NCI-H2227 (cell line): ENCODE measurements around the gene TRAM2.
"Not testable (repeated sequence)": the region's sequence is repeated elsewhere in the genome, so short reads cannot be mapped to it uniquely, and the experiment has no call there.

Source experiments
- DNase-seq: peaks from one replicate; lab custom pipeline; 2025; ENCODE audit not compliant: unreplicated experiment; lab: John Stamatoyannopoulos, UW

TRAM2 gene

DNA sequence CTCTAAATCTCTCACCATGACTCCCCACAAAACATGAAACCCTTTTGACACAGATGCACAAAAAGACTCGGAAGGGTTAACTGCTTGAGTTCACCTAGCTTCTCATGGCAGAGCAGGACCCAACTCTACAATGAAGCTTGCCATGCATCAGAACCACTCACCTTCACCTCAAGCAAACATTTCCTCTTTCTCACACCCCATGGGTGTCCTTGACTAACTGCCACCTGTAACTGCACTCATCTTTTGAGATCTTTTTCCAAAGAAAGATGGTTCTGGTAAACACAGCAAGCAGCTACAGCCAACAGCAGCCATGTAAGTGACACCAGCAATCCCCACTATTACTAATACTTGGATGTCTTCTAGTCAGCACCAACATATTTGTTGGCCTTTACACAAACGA is 80.2 kb downstream of the TRAM2 start:
- no peak for DNase-seq

DNA sequence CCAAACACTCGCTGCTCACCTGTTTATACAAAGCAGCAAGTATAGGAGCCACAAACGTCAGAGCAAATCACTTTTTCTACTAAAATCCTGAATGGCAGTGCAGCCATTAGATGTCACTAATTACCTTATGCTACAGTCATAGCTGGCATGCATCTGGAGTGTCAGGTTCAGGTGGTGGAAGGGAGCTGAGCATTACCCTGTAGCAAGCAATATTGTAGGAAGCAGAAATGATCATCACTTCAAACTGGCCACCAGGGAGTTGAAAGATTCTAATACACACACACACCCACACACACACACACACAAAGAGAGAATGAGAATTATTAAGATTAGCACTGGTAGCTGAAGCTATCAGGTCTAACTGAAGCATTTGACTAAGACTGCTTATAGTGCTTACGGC is 80.9 kb downstream of the TRAM2 start:
- DNase-seq = no peak

DNA sequence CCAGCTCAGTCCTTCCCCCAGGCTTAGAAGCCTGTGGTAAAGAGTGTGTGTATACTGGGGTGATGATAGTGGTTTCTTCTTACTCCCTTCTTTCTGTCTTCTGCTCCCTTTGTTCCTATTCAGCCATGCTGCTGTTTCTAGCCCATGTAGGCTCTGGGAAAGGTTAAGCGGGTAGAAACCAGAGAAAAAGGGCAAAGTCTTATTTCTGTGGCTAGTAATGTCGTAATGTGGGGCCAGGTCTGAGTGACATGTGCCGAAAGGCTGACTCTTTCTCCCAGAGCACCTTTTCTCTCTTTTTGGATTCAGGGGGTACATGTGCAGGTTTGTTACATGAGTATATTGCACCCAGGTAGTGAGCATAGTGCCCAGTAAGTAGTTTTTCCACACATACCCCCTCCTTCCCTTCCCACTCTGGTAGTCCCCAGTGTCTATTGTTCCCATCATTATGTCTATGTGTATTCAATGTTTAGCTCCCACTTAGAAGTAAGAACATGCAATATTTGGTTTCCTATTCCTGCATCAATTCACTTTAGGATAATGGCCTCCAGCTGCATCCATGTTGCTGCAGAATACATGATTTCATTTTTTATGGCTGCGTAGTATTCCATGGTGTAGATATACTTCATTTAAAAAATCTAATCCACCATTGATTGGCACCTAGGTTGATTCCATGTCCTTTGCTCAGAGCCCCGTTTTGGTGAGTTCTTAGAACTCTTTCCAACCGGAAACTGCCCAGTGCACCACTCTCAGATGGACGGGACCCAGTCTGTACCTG is 82.4 kb downstream of the TRAM2 start:
- no peak for DNase-seq

DNA sequence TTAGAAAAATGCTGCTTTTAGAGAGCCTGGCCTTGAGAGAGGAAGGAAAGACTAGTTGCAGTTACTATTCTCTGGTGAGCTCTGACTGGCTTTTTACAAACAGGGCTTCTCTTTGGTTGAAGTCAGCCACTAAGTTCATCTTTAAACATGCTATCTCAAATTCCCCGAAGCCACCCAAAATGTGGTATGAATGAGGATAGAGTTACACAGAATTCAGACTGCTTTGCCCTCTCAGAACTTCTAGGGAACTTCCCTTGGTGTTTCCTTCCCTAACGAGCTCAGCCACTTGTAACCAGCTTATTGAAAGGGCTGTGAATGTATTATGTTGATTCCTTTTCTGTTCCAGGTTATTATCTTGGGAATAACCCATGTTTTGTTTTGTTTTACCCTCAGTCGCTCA is 83.2 kb downstream of the TRAM2 start:
- no peak for DNase-seq

DNA sequence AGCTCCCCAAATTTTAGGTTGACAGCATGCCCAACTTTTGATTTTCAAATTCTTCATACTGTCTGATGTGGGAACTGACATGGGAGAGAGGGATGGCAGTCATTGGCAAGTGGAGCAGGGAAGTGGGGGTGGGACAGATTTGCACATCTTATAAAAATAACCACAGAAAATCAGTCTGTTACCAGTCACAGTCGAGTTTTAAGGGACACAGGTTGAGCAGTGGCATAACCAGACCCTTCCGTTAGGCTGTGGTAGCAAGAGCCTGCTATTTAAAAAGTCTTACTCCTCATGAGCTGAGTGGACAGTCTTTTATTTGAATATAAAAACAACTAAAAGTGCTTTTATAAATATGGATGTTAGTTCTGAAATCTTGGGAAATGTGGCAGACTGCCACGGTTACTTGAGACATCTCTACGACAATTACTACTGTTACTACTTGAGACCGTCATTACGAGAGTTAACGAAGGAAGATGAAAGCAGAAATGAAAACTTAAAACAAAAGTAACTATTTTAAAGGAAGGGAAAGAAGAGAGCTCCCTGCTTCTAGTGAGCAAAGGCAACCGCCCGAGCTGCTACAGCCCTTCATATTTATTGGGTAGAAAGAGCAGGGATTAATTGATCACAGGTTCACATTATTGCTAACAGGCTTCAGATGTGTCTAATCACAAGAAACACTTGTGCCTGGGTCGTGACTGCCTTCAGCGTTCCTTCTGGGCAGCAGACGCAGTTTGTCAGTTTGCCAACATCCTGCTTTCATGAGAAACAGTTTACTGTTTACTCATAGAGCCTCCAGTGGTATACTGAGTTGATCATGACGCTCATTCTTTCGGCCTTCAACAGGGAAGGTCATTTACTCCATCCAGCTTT is 85.4 kb downstream of the TRAM2 start:
- DNase-seq = no peak

DNA sequence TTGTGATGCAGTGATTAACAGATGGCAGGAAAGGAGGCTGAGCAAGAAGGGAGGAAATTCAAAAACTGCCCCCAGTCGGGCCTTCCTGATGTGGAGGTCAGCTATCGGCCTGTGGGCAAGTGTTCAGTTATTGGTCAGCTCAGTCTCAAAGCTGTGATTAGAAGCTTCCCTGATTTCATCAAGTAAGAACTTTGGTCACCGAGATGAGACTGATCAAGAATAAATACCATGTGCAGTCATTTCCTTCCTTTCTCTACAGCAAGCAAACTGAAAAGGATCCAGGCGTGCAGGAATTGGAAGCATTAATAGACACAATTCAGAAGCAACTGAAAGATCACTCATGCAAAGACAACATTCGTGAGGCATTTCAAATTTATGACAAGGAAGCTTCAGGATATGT is 87.0 kb downstream of the TRAM2 start:
- no peak for DNase-seq

DNA sequence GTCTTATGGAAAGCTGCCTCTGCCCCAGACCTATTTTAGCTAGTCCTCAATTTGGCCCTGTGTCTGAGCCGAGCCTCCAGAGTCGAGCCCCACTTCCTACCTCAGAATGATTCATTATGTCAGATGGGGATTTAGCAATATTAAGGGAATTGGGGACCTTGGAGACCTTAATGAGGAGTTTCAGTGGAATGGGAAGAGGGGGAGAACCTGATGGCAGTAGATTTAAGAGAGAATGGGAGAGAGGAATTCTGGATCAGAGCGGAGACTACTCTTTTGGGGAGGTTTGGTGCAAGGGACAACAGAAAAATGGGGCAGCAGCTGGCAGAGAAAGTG is 93.2 kb downstream of the TRAM2 start:
- no peak for DNase-seq

DNA sequence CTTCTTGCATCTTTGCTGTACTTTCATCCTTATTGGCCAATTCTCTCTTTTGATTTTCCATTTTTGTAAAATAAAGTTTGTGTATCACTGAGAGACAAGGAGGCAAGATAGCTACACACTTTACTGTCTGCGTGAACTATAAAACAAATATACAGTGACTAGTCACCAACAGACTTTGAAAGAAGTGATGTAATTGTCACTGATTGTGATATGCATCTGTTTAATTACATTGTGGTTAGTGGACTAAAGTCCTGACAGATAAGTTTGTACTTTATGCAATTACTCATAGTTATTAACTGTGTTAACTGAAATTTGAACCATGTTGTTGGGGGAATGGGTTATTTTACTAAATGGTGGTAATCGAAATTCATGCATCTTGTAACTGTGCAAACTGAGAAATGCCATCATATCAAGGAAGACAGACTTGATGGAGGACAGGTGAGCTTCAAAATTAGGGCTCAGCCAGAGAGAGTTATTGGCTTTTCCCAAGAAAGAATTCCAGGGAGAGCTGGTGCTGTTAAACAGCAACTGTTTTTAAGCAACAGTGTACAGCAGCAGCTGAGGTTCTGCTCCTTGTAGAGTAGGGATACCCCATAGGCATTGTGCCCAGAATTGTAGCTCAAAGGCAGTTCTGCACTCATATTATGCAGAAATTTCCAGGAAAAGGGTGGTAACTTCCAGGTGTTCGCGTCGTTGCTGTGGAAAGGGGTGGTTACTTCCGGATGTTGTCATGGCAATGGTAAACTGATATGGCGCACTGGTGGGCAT is 93.8 kb downstream of the TRAM2 start:
- DNase-seq = no peak

DNA sequence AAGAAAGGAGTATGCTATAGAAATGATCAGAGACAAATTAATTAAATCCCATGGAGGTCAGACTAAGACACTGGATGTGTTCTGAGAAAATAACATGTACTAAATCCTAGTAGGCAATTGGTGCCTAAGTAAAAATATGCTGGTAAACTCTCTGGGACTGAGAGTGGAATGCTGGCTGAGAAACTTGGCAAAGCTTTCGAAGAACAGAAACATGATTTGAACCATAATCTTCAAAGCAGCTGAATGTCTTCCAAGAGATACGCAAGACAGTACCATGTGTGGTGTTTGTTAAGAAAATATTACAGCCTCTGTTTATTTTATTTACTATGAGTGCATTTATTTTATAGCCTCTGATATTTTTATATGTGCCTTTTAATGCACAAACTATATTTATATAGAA is 101.6 kb downstream of the TRAM2 start:
- no peak for DNase-seq

DNA sequence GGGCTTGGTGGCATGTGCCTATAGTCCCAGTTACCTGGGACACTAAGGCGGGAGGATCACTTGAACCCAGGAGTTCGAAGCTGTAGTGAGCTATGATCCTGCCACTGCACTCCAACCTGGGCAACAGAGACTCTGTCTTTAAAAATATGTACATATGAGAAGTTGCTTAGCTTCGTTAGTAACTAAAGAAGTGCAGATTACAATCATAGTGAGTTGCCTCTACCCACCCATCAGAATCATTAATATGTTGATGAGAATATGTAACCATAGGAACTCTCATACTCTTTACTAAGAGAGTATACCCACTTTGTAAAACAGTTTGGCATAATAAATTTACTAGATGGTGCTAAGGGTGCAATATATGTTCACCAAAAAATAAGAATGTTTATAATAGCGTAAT is 102.7 kb downstream of the TRAM2 start:
- no peak for DNase-seq

DNA sequence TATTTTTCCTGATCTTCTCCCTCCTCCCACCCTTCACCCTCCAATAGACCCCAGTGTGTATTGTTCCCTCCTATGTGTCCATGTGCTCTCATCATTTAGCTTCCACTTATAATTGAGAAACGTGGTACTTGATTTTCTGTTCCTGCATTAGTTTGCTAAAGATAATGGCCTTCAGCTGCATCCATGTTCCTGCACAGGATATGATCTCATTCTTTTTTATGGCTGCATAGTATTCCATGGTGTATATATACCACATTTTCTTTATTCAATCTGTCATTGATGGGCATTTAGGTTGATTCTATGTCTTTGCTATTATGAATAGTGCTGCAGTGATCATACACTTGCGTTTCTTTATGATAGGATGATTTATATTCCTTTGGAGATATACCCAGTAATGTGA is 115.7 kb downstream of the TRAM2 start:
- not testable (repeated sequence) for DNase-seq

DNA sequence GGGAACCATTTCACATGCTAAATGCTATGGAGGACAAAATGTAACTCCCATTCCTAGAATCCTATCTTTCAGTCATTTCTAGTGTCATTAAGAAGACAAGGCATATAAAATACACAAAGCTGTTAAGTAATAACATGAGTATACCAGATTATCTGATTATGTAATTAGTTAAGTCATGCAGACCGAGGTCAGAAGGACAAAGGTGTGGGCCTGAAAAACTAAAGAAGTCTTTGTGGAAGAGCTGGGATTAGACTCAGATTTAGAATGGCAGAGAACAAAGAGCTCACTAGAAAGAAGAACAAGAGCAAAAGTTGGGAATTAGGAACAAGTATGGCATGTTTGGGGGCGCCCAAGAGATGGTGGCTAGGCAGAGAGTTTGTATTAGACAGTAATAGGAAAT is 119.8 kb downstream of the TRAM2 start:
- no peak for DNase-seq

DNA sequence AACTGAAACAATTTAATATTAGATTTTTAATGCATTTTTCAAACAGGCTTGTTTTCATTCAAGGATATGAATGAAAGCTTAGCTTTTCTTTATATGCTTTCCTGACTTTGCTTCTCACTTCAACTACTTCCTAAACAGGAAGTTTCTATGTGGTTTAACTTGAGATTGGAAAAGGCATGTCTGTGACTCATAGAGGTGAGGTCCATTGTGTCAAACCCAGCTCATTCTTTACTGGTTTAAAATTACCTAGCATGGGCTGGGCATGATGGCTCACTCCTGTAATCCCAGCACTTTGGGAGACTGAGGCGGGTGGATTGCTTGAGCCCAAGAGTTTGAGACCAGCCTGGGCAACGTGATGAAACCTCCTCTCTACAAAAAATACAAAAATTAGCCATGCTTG is 122.3 kb downstream of the TRAM2 start:
- no peak for DNase-seq
